ENCODE data around the gene ST3GAL6. TPM values are rescaled to one million over a fixed set of nuclear protein-coding genes. Genes with fewer than 3 reads are reported as not detected.

The ST3GAL6 gene
- total and polyA plus RNA-seq, 2 of the 8 experiments (the other 6 are each of a cell fraction or from before 2014, with no cell fraction given), result 3.3 to 6.1 TPM

DNA sequence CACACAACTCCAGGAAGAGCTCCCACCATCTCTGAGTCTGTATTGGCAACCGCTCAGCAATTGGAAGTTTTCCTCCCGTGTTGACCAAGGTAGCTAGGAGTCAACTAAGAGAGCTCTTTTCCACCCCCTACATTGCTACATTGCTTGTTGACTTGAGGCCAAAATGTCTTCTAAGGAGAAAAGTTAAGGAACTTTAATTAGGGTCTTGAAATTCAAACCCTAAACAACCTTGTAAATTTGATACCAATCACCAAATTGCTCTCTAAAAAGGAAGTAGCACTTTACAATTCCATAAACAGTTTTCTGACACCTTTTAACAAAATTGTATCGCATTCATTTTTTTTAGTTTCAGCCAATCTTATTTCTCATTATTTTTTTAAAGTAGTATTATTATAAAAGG is 35.5 kb upstream of the ST3GAL6 start:
- no peak overlapping the region for H3K9ac ChIP-seq (replicated peaks in 1 of 4; ENCODE audit: extremely low read depth in 1 of 4, low read depth in 3 of 4, low read length in 3 of 4)
- no peak overlapping the region for H3K56ac ChIP-seq (replicated peaks; ENCODE audit: insufficient read length, low read depth, low read length)
- H4K5ac ChIP-seq (ENCODE audit: insufficient read length, low read depth, low read length), result no peak overlapping the region
- ChIA-PET POLR2A (ENCODE audit: partially characterized antibody) (no interaction called here), CTCF (ENCODE audit: partially characterized antibody) (interaction anchor here (0.6 to 1.7 kb wide), 7 partner anchors 8 to 399 kb away, joined by 3 to 4 read pairs (median 3); partner anchors contain the start of gene CPOX)
- H2BK15ac ChIP-seq (ENCODE audit: low read length), result no peak overlapping the region
- no peak overlapping the region for H3K4ac ChIP-seq (replicated peaks; ENCODE audit: insufficient read length, low read depth, low read length)
- no peak overlapping the region for H4K91ac ChIP-seq (replicated peaks; ENCODE audit: insufficient read length, low read length)
- H4K8ac ChIP-seq (ENCODE audit: extremely low read depth, insufficient read depth, low read length), result no peak overlapping the region
- no peaks in the 10 kb centered on the region for H4K20me1 ChIP-seq (replicated peaks in 1 of 2; ENCODE audit: control insufficient read depth in 1 of 2, insufficient read depth in 2 of 2, low read length in 2 of 2)
- H3K18ac ChIP-seq (ENCODE audit: extremely low read depth, low read length), result no peak overlapping the region
- no peak overlapping the region for H2BK120ac ChIP-seq (replicated peaks; ENCODE audit: low read depth, low read length)
- H3K27me3 ChIP-seq (replicated peaks in 1 of 4; ENCODE audit: control insufficient read depth in 3 of 4, extremely low read depth in 1 of 4, insufficient read depth in 3 of 4, low read length in 3 of 4), result no peaks in the 10 kb centered on the region; a peak in 1 of 7 replicates
- H3K4me3 ChIP-seq (ENCODE audit: extremely low read depth in 1 of 4, insufficient read depth in 2 of 4, low read depth in 3 of 4, low read length in 4 of 4), result no peak overlapping the region
- H2BK5ac ChIP-seq (ENCODE audit: low read depth, low read length), result no peak overlapping the region
- WGBS, 2 experiments (ENCODE audit: extremely low coverage in 1 of 2, insufficient coverage in 1 of 2, insufficient read length in 1 of 2, insufficient replicate concordance in 2 of 2, low coverage in 1 of 2, low lambda C conversion rate in 2 of 2, missing lambda C conversion rate in 1 of 2), result 80% methylated on average over 3 of the region's 3 CpGs; no CpG with 5 or more reads in 1 of the 2 experiments
- peaks cover 0 to 14% (median 2%) of the 10 kb centered on the region in 4 experiments; a peak in 2 of 7 replicates for H3K4me1 ChIP-seq (replicated peaks in 1 of 4; ENCODE audit: control insufficient read depth in 3 of 4, insufficient read depth in 4 of 4, low read length in 3 of 4)
- H3K4me2 ChIP-seq (ENCODE audit: insufficient read depth in 1 of 2, low read depth in 2 of 2, low read length in 2 of 2), result no peak overlapping the region
- H3K79me2 ChIP-seq (ENCODE audit: control insufficient read depth in 1 of 2, insufficient read depth in 2 of 2, low read length in 2 of 2), result no peaks in the 10 kb centered on the region
- DNase-seq (ENCODE audit: low read depth in 1 of 2, low spot score in 2 of 2), result no peak
- H3K79me1 ChIP-seq (ENCODE audit: low read depth, low read length), result no peaks in the 10 kb centered on the region
- H3K36me3 ChIP-seq (ENCODE audit: control insufficient read depth in 2 of 4, insufficient read depth in 4 of 4, low read length in 3 of 4), result no peaks in the 10 kb centered on the region
- H3K23me2 ChIP-seq (ENCODE audit: low read depth, low read length), result no peaks in the 10 kb centered on the region; the same call in 1 of the 2 replicates
- no peak overlapping the region for H2AK5ac ChIP-seq (ENCODE audit: low read depth, low read length)
- FAIRE-seq, result no peak
- peak overlapping the region; percentile 41; the same call in 1 of the 2 replicates for H2AFZ ChIP-seq (ENCODE audit: low read length)
- no peak overlapping the region for H3K14ac ChIP-seq (ENCODE audit: insufficient read length)
- H2BK12ac ChIP-seq (ENCODE audit: low read depth, low read length), result no peak overlapping the region
- H3K9me3 ChIP-seq (ENCODE audit: insufficient read depth in 2 of 2, low read depth in 1 of 2, low read length in 1 of 2), result no peaks in the 10 kb centered on the region
- no peak overlapping the region for H3K23ac ChIP-seq (ENCODE audit: insufficient read length)
- no peak overlapping the region for H2BK20ac ChIP-seq (ENCODE audit: low read length)
- no peak overlapping the region for H3K27ac ChIP-seq (ENCODE audit: low read depth, low read length)
- no peak for TF ChIP-seq CEBPB (IDR thresholded peaks at IDR 0.05; ENCODE audit: low read depth, low read length)
- no peak for TF ChIP-seq ZNF274 (IDR thresholded peaks at IDR 0.05; ENCODE audit: borderline replicate concordance, extremely low read depth, low read length)
- no peak for TF ChIP-seq KDM4A (IDR thresholded peaks at IDR 0.05; ENCODE audit: low read depth, low read length, severe bottlenecking)
- no peak for TF ChIP-seq SIN3A (conservative IDR thresholded peaks at IDR 0.05 in 1 of 2, IDR thresholded peaks at IDR 0.05 in 1 of 2; ENCODE audit: low read depth in 1 of 2, low read length in 2 of 2)
- TF ChIP-seq HDAC2 (IDR thresholded peaks at IDR 0.05; ENCODE audit: borderline replicate concordance in 1 of 2, low read depth in 2 of 2, low read length in 2 of 2), result no peak
- no peak for TF ChIP-seq RFX5 (IDR thresholded peaks at IDR 0.05; ENCODE audit: borderline replicate concordance, low read depth, low read length)
- no peak for TF ChIP-seq CREB1 (IDR thresholded peaks at IDR 0.05)
- no peak for TF ChIP-seq BRCA1 (IDR thresholded peaks at IDR 0.05; ENCODE audit: low read depth, low read length)
